Neutrophil (primary cell): ENCODE results near the gene NSRP1.

ENCODE experiments used
- H3K27ac ChIP-seq: fragments of 200-600 bp; sonication (generic); 2 replicates; pipeline ENCODE4 v1.5.1; 2016; ENCODE audit warnings: mild to moderate bottlenecking, moderate library complexity
- H3K27me3 ChIP-seq: fragments of 200-600 bp; sonication (generic); 2 replicates; pipeline ENCODE4 v1.6.0; 2016; ENCODE audit warnings: mild to moderate bottlenecking
- H3K36me3 ChIP-seq: fragments of 200-600 bp; sonication (generic); 2 replicates; pipeline ENCODE4 v1.5.1; 2017
- H3K4me1 ChIP-seq, 2 experiments: fragments of 200-600 bp in 1 of 2; sonication (generic) in 1 of 2; 1 replicate in 1 of 2; 2 replicates in 1 of 2; pipeline versions ENCODE4 v1.5.1 to v1.6.1; 2013 to 2016; ENCODE audit warnings: low read depth in 1 of 2, low read length in 1 of 2, mild to moderate bottlenecking in 1 of 2, moderate library complexity in 1 of 2; ENCODE audit not compliant: control insufficient read depth in 1 of 2, insufficient read depth in 1 of 2
- H3K4me3 ChIP-seq, 2 experiments: fragments of 200-600 bp in 1 of 2; sonication (generic) in 1 of 2; 1 replicate in 1 of 2; 2 replicates in 1 of 2; pipeline ENCODE4 v1.5.1; 2013 to 2016; ENCODE audit warnings: low read depth in 1 of 2, low read length in 1 of 2, mild to moderate bottlenecking in 1 of 2, moderate library complexity in 1 of 2
- H3K9me3 ChIP-seq: fragments of 200-600 bp; sonication (generic); 2 replicates; pipeline ENCODE4 v1.5.1; 2016
- CTCF ChIP-seq: fragments of 200-600 bp; sonication (generic); IDR thresholded peaks from 2 replicates; pipeline ENCODE4 v1.5.1; 2016; ENCODE audit warnings: antibody characterized with exemption

The NSRP1 gene

GRCh38 chr17:30093463-30094147 is 23.0 kb upstream of the NSRP1 start:
- no peaks in the 10 kb centered on the region for H3K9me3 ChIP-seq
- H3K27me3 ChIP-seq, result no peaks in the 10 kb centered on the region
- no peak overlapping the region for H3K4me3 ChIP-seq
- H3K4me1 ChIP-seq, result peaks cover 0 to 5% of the 10 kb centered on the region in 2 experiments
- H3K36me3 ChIP-seq, result no peaks in the 10 kb centered on the region
- no peak overlapping the region for H3K27ac ChIP-seq
- TF ChIP-seq CTCF, result peak; percentile 82

GRCh38 chr17:30095507-30096244 is 20.9 kb upstream of the NSRP1 start:
- no peak for TF ChIP-seq CTCF

GRCh38 chr17:30101686-30102390 is 14.8 kb upstream of the NSRP1 start:
- Histone ChIP-seq H3K4me3 (no peak overlapping the region), H3K27me3 (no peaks in the 10 kb centered on the region), H3K27ac (no peak overlapping the region), H3K9me3 (no peaks in the 10 kb centered on the region), H3K36me3 (no peaks in the 10 kb centered on the region), H3K4me1 (peaks cover 14% of the 10 kb centered on the region in 2 experiments)
- TF ChIP-seq CTCF, result no peak

More at GRCh38 chr17:30095507-30096244, 20.9 kb upstream of the NSRP1 start:
- Histone ChIP-seq H3K36me3 (no peaks in the 10 kb centered on the region), H3K4me3 (no peak overlapping the region), H3K4me1 (peaks cover 0 to 5% of the 10 kb centered on the region in 2 experiments), H3K27ac (no peak overlapping the region), H3K27me3 (no peaks in the 10 kb centered on the region), H3K9me3 (no peaks in the 10 kb centered on the region)

GRCh38 chr17:30103921-30104320 is 12.7 kb upstream of the NSRP1 start:
- peak overlapping the region; percentile 71 for H3K27ac ChIP-seq
- no peaks in the 10 kb centered on the region for H3K9me3 ChIP-seq
- H3K4me3 ChIP-seq, result no peak overlapping the region
- H3K4me1 ChIP-seq, result peaks cover 14% of the 10 kb centered on the region in 2 experiments
- no peaks in the 10 kb centered on the region for H3K27me3 ChIP-seq
- no peak for TF ChIP-seq CTCF
- H3K36me3 ChIP-seq, result no peaks in the 10 kb centered on the region

GRCh38 chr17:30104575-30105339 is 11.9 kb upstream of the NSRP1 start:
- Histone ChIP-seq H3K4me1 (peaks cover 14% of the 10 kb centered on the region in 2 experiments), H3K27ac (peak overlapping the region; percentile 71), H3K4me3 (peak overlapping the region; percentile 38 to 39), H3K36me3 (no peaks in the 10 kb centered on the region), H3K9me3 (no peaks in the 10 kb centered on the region), H3K27me3 (no peaks in the 10 kb centered on the region)
- TF ChIP-seq CTCF, result peak; percentile 82
